ENCODE results near the gene CLK2. TPM values are rescaled to one million over a fixed set of nuclear protein-coding genes. Genes with fewer than 3 reads are reported as not detected.
"Not testable (repeated sequence)": the region's sequence is repeated elsewhere in the genome, so short reads cannot be mapped to it uniquely, and the experiment has no call there.

Gene CLK2
- total RNA-seq, 1 experiment from 2014 or later = 48.3 TPM

GRCh38 chr1:155245163-155245524 is 28.2 kb downstream of the CLK2 start:
- no peak for DNase-seq (ENCODE audit: extremely low read depth, low read depth)

- DNase-seq (ENCODE audit: extremely low read depth, low read depth) = peak; percentile 100
These were observed 28.7 kb downstream of the CLK2 start for GRCh38 chr1:155244368-155245162.

- DNase-seq (ENCODE audit: extremely low read depth, low read depth) = no peak
These were observed 30.4 kb downstream of the CLK2 start for GRCh38 chr1:155242805-155243358.

GRCh38 chr1:155241841-155242264 is 31.5 kb downstream of the CLK2 start:
- no peak for DNase-seq (ENCODE audit: extremely low read depth, low read depth)

- DNase-seq (ENCODE audit: extremely low read depth, low read depth) = peak; percentile 90
These were observed 32.1 kb downstream of the CLK2 start for GRCh38 chr1:155241069-155241679.

- no peak for DNase-seq (ENCODE audit: extremely low read depth, low read depth)
These were observed 36.9 kb downstream of the CLK2 start for GRCh38 chr1:155236451-155236850.

GRCh38 chr1:155235375-155235774 is 37.9 kb downstream of the CLK2 start:
- not testable (repeated sequence) for DNase-seq (ENCODE audit: extremely low read depth, low read depth)

GRCh38 chr1:155233502-155233901 is 39.8 kb downstream of the CLK2 start:
- DNase-seq (ENCODE audit: extremely low read depth, low read depth) = not testable (repeated sequence)

- DNase-seq (ENCODE audit: extremely low read depth, low read depth) = not testable (repeated sequence)
These were observed 41.0 kb downstream of the CLK2 start for GRCh38 chr1:155232001-155232978.

GRCh38 chr1:155231302-155231701 is 42.0 kb downstream of the CLK2 start:
- DNase-seq (ENCODE audit: extremely low read depth, low read depth) = not testable (repeated sequence)

- no peak for DNase-seq (ENCODE audit: extremely low read depth, low read depth)
These were observed 45.2 kb downstream of the CLK2 start for GRCh38 chr1:155228096-155228427.

- peak; percentile 100 for DNase-seq (ENCODE audit: extremely low read depth, low read depth)
These were observed 45.8 kb downstream of the CLK2 start for GRCh38 chr1:155227261-155228095.

- peak; percentile 59 for DNase-seq (ENCODE audit: extremely low read depth, low read depth)
These were observed 46.4 kb downstream of the CLK2 start for GRCh38 chr1:155226910-155227260.

- peak; percentile 80 for DNase-seq (ENCODE audit: extremely low read depth, low read depth)
These were observed 47.0 kb downstream of the CLK2 start for GRCh38 chr1:155226188-155226909.

GRCh38 chr1:155225404-155225759 is 47.9 kb downstream of the CLK2 start:
- not testable (repeated sequence) for DNase-seq (ENCODE audit: extremely low read depth, low read depth)

GRCh38 chr1:155223047-155223446 is 50.3 kb downstream of the CLK2 start:
- DNase-seq (ENCODE audit: extremely low read depth, low read depth) = no peak

GRCh38 chr1:155220211-155220965 is 52.9 kb downstream of the CLK2 start:
- DNase-seq (ENCODE audit: extremely low read depth, low read depth) = not testable (repeated sequence)

- no peak for DNase-seq (ENCODE audit: extremely low read depth, low read depth)
These were observed 53.7 kb downstream of the CLK2 start for GRCh38 chr1:155219592-155220031.

Measured in NCI-H460 (cell line).